ENCODE results near the gene MTCH2. TPM values are rescaled to one million over a fixed set of nuclear protein-coding genes. Genes with fewer than 3 reads are reported as not detected.

Gene MTCH2
- total and polyA plus RNA-seq, 7 experiments from 2014 or later, result 19.8 to 88.6 (median 28.1) TPM

DNA sequence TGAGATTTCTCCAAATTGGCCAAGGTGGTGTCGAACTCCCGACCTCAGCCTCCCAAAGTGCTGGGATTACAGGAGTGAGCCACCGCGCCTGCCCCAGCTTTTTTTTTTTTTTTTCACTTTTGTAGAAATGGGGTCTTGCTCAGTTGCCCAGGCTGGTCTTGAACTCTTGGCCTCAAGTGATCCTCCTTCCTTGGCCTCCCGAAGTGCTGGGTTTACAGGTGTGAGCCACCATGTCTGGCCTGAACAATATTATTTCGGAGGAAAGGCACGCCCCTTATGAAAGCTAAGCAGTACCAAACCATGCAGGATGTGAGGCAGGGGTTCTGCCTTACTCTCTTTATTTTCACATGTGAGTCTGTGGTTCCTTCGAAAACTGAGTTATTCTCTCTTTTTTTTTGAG is 16.1 kb downstream of the MTCH2 start:
- Mint-ChIP-seq H3K9me3 (no peaks in the 10 kb centered on the region), H3K36me3 (peaks cover 5 to 38% (median 21%) of the 10 kb centered on the region in 5 donors), H3K4me3 (no peak overlapping the region), H3K4me1 (no peaks in the 10 kb centered on the region), H3K27ac (no peak overlapping the region), H3K27me3 (no peaks in the 10 kb centered on the region)
- Histone ChIP-seq H3K4me1 (ENCODE audit: control insufficient read depth in 2 of 2, insufficient read depth in 2 of 2, low read length in 2 of 2) (no peaks in the 10 kb centered on the region), H3K27me3 (ENCODE audit: control insufficient read depth in 2 of 2, insufficient read depth in 2 of 2, low read length in 2 of 2) (no peaks in the 10 kb centered on the region), H3K27ac (ENCODE audit: low read depth, low read length) (no peak overlapping the region), H3K4me3 (ENCODE audit: low read length) (no peak overlapping the region), H3K36me3 (ENCODE audit: control insufficient read depth in 2 of 3, insufficient read depth in 3 of 3, low read length in 3 of 3) (peaks cover 6 to 83% (median 12%) of the 10 kb centered on the region in 3 experiments), H3K9me3 (ENCODE audit: control insufficient read depth in 2 of 3, low read length in 3 of 3) (no peaks in the 10 kb centered on the region)
- POLR2A ChIA-PET, result no interaction called here
- CTCF ChIA-PET, result interaction anchor here (0.6 kb wide), 1 partner anchor 72 kb away, joined by 4 read pairs; no protein-coding TSS in a partner anchor
- DNase-seq (no peak), ATAC-seq (no peak)
- intact Hi-C loops (cut with micrococcal nuclease), result no loop called here

DNA sequence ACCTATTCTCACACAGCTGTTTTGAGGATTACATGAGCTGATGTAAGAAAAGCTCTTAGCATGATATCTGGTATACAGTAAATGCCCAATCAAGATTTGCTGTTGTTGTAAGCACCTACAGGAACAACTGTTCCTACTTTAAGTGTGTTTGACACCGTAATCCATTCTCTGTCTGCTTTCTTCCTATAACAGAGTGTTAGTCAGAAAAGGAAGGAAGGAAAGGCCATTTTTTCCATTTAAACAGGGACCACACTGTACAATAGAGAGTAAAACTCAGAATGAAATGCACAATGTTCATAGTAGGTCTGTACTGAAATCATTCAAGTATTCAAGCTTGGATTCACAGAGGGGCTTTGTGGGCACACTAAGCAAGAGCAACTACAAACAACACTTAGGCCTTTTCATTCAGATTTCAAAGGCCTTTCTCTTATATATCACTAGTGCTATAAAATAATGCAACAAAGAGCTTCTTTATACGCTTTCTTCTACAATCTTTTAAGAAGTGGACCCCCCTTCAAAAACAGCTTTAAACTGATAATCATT is 21.5 kb downstream of the MTCH2 start:
- Histone ChIP-seq H3K27ac (ENCODE audit: low read depth, low read length) (no peak overlapping the region), H3K36me3 (ENCODE audit: control insufficient read depth in 2 of 3, insufficient read depth in 3 of 3, low read length in 3 of 3) (peaks cover 9 to 51% (median 12%) of the 10 kb centered on the region in 3 experiments), H3K4me1 (ENCODE audit: control insufficient read depth in 2 of 2, insufficient read depth in 2 of 2, low read length in 2 of 2) (no peaks in the 10 kb centered on the region), H3K27me3 (ENCODE audit: control insufficient read depth in 2 of 2, insufficient read depth in 2 of 2, low read length in 2 of 2) (no peaks in the 10 kb centered on the region), H3K4me3 (ENCODE audit: low read length) (no peak overlapping the region), H3K9me3 (ENCODE audit: control insufficient read depth in 2 of 3, low read length in 3 of 3) (no peaks in the 10 kb centered on the region)
- Mint-ChIP-seq H3K36me3 (peaks cover 5 to 15% (median 12%) of the 10 kb centered on the region in 5 donors), H3K4me1 (no peaks in the 10 kb centered on the region), H3K27me3 (no peaks in the 10 kb centered on the region), H3K9me3 (no peaks in the 10 kb centered on the region), H3K27ac (peak overlapping the region in 1 of 9 donors; percentile 43), H3K4me3 (no peak overlapping the region)
- POLR2A ChIA-PET, result interaction anchor here (0.6 kb wide), 1 partner anchor 15 kb away, joined by 5 read pairs; no protein-coding TSS in a partner anchor
- no peak for ATAC-seq
- CTCF ChIA-PET, result no interaction called here
- no peak for DNase-seq
- intact Hi-C loops (cut with micrococcal nuclease), result no loop called here

DNA sequence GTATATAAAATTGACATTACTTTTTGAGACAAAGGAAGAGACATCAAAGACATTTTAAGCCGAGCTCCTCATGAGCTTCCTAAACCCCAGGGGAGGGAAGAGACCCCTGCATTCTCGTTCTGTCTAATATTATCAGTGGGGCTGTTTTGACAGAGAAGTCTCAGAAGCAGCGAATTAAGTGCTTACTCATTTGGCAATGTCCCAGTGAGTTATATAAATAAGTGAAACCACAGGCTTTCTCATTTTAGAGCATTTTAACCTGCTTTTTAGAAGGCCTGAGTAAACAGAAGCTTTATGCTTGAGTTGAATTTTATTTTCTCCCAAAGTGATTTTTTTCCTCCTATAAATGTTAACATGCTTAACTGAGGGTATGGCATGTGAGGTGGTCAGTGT is 24.9 kb downstream of the MTCH2 start:
- Histone ChIP-seq H3K36me3 (ENCODE audit: control insufficient read depth in 2 of 3, insufficient read depth in 3 of 3, low read length in 3 of 3) (peaks cover 6 to 24% (median 9%) of the 10 kb centered on the region in 3 experiments), H3K27ac (ENCODE audit: low read depth, low read length) (no peak overlapping the region), H3K4me3 (ENCODE audit: low read length) (no peak overlapping the region), H3K9me3 (ENCODE audit: control insufficient read depth in 2 of 3, low read length in 3 of 3) (no peaks in the 10 kb centered on the region), H3K4me1 (ENCODE audit: control insufficient read depth in 2 of 2, insufficient read depth in 2 of 2, low read length in 2 of 2) (no peaks in the 10 kb centered on the region), H3K27me3 (ENCODE audit: control insufficient read depth in 2 of 2, insufficient read depth in 2 of 2, low read length in 2 of 2) (no peaks in the 10 kb centered on the region)
- intact Hi-C loops (cut with micrococcal nuclease), result loop anchor here in 1 of 2 donors (10.0 kb wide), 1 partner anchor 113 kb away; no protein-coding TSS in a partner anchor
- no peak overlapping the region for H3K27ac Mint-ChIP-seq
- H3K27me3 Mint-ChIP-seq, result no peaks in the 10 kb centered on the region
- DNase-seq, result no peak
- H3K4me1 Mint-ChIP-seq, result no peaks in the 10 kb centered on the region
- H3K4me3 Mint-ChIP-seq, result no peak overlapping the region
- POLR2A ChIA-PET, result no interaction called here
- ATAC-seq, result no peak
- peaks cover 0 to 11% (median 7%) of the 10 kb centered on the region in 5 donors for H3K36me3 Mint-ChIP-seq
- CTCF ChIA-PET, result no interaction called here
- H3K9me3 Mint-ChIP-seq, result no peaks in the 10 kb centered on the region

DNA sequence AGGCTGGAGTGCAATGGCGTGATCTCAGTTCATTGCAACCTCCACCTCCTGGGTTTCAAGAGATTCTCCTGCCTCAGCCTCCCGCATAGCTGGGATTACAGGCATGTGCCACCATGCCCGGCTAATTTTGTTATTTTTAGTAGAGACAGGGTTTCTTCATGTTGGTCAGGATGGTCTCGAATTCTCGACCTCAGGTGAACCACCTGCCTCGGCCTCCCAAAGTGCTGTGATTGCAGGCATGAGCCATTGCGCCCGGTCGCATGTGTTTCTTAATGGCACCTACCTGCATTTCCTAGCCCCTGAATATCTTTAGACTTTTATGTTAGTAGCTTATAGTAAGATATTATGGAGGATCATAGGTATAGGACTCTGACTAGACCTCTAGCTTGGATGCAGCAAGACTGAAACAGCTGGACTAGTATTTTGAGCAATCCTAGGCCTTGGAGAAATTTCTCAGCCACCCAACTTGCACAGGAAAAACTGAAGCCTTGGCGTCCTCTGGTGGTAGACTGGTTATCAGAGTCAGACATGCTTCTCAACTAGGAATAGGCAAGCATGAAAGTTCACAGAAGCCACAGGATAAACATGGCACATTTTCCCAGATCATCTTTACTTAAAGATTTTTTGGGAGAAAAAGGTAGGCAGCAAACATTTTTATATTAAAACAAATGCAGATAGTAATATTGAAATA is 25.5 kb downstream of the MTCH2 start:
- ATAC-seq (no peak), DNase-seq (no peak)
- Histone ChIP-seq H3K4me1 (ENCODE audit: control insufficient read depth in 2 of 2, insufficient read depth in 2 of 2, low read length in 2 of 2) (no peaks in the 10 kb centered on the region), H3K9me3 (ENCODE audit: control insufficient read depth in 2 of 3, low read length in 3 of 3) (no peaks in the 10 kb centered on the region), H3K27ac (ENCODE audit: low read depth, low read length) (no peak overlapping the region), H3K4me3 (ENCODE audit: low read length) (no peak overlapping the region), H3K36me3 (ENCODE audit: control insufficient read depth in 2 of 3, insufficient read depth in 3 of 3, low read length in 3 of 3) (peaks cover under 1 to 20% (median 9%) of the 10 kb centered on the region in 3 experiments), H3K27me3 (ENCODE audit: control insufficient read depth in 2 of 2, insufficient read depth in 2 of 2, low read length in 2 of 2) (no peaks in the 10 kb centered on the region)
- POLR2A ChIA-PET, result no interaction called here
- Mint-ChIP-seq H3K27ac (peak overlapping the region in 1 of 9 donors; percentile 46), H3K4me3 (no peak overlapping the region), H3K27me3 (no peaks in the 10 kb centered on the region), H3K36me3 (peaks cover 0 to 9% (median 4%) of the 10 kb centered on the region in 5 donors), H3K9me3 (no peaks in the 10 kb centered on the region), H3K4me1 (peaks cover 0 to under 1% (median 0%) of the 10 kb centered on the region in 7 donors)
- intact Hi-C loops (cut with micrococcal nuclease), result loop anchor here in 1 of 2 donors (10.0 kb wide), 1 partner anchor 112 kb away; no protein-coding TSS in a partner anchor
- CTCF ChIA-PET, result no interaction called here

DNA sequence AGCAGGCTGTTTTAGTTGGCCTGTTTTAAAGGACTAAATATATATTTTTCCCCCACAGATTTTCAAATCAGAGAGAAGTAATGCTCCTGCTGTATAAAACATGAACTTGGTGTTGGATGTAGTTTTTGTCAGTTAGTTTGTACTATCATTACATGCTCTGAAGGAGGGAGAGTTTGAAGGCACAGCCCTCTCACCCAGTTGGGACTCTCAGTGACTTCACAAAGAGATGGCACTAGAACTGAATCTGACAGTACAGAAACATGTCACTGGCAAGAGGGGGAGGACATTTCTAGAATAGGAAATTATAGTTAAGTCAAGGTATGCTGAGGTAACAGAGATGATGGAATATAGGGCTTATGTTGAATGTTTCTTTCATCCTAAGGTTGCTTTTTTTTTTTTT is 27.1 kb downstream of the MTCH2 start:
- no peaks in the 10 kb centered on the region for H3K27me3 ChIP-seq (ENCODE audit: control insufficient read depth in 2 of 2, insufficient read depth in 2 of 2, low read length in 2 of 2)
- CTCF ChIA-PET, result no interaction called here
- DNase-seq (no peak), ATAC-seq (no peak)
- H3K27ac ChIP-seq (ENCODE audit: low read depth, low read length), result no peak overlapping the region
- Mint-ChIP-seq H3K27ac (no peak overlapping the region), H3K4me3 (no peak overlapping the region), H3K27me3 (no peaks in the 10 kb centered on the region), H3K36me3 (peaks cover 0 to 10% (median 4%) of the 10 kb centered on the region in 5 donors), H3K4me1 (peaks cover 0 to 4% (median 0%) of the 10 kb centered on the region in 7 donors), H3K9me3 (no peaks in the 10 kb centered on the region)
- intact Hi-C loops (cut with micrococcal nuclease), result loop anchor here in 1 of 2 donors (10.0 kb wide), 1 partner anchor 110 kb away; no protein-coding TSS in a partner anchor
- H3K4me1 ChIP-seq (ENCODE audit: control insufficient read depth in 2 of 2, insufficient read depth in 2 of 2, low read length in 2 of 2), result no peaks in the 10 kb centered on the region
- no peak overlapping the region for H3K4me3 ChIP-seq (ENCODE audit: low read length)
- H3K9me3 ChIP-seq (ENCODE audit: control insufficient read depth in 2 of 3, low read length in 3 of 3), result no peaks in the 10 kb centered on the region
- POLR2A ChIA-PET, result no interaction called here
- peaks cover 0 to 9% (median 5%) of the 10 kb centered on the region in 3 experiments for H3K36me3 ChIP-seq (ENCODE audit: control insufficient read depth in 2 of 3, insufficient read depth in 3 of 3, low read length in 3 of 3)

DNA sequence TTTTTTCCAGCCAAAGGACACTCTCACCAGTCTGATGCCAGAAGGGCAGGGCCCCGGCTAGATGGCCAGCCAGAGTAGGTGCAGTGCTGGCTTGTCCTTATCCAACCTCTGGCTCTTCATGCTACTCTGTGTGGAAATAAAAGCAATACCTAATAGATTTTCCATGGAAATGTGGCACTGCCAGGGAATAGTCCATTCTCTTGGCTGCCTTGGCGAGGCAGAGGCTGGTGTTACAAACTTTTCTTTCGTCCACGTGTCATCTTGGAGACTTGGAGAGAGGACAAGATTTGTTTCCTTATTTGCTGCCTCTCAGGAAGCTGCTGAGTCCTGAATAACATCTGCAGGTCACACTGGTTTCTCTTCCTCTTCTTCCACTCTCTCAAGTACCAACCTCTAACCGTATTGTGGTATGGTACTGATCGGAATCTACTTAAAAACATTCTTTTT is 31.0 kb downstream of the MTCH2 start:
- no peak overlapping the region for H3K4me3 ChIP-seq (ENCODE audit: low read length)
- Mint-ChIP-seq H3K4me1 (peaks cover 0 to 8% (median 0%) of the 10 kb centered on the region in 7 donors), H3K27ac (peak overlapping the region in 4 of 9 donors; percentile 17 to 53 (median 42)), H3K4me3 (no peak overlapping the region), H3K36me3 (peaks cover 4 to 8% (median 6%) of the 10 kb centered on the region in 5 donors), H3K9me3 (no peaks in the 10 kb centered on the region), H3K27me3 (no peaks in the 10 kb centered on the region)
- intact Hi-C loops (cut with micrococcal nuclease), result loop anchor here in 1 of 2 donors (10.0 kb wide), 1 partner anchor 107 kb away; no protein-coding TSS in a partner anchor
- ATAC-seq (peak; percentile 56), DNase-seq (no peak)
- no peaks in the 10 kb centered on the region for H3K9me3 ChIP-seq (ENCODE audit: control insufficient read depth in 2 of 3, low read length in 3 of 3)
- no peak overlapping the region for H3K27ac ChIP-seq (ENCODE audit: low read depth, low read length)
- H3K36me3 ChIP-seq (ENCODE audit: control insufficient read depth in 2 of 3, insufficient read depth in 3 of 3, low read length in 3 of 3), result no peaks in the 10 kb centered on the region
- ChIA-PET CTCF (no interaction called here), POLR2A (no interaction called here)
- H3K27me3 ChIP-seq (ENCODE audit: control insufficient read depth in 2 of 2, insufficient read depth in 2 of 2, low read length in 2 of 2), result no peaks in the 10 kb centered on the region
- no peaks in the 10 kb centered on the region for H3K4me1 ChIP-seq (ENCODE audit: control insufficient read depth in 2 of 2, insufficient read depth in 2 of 2, low read length in 2 of 2)
